ENCODE results near the gene FHIT.

- no peak for TF ChIP-seq POLR2A (IDR thresholded peaks at IDR 0.05)
- no peak for TF ChIP-seq CTCF (IDR thresholded peaks at IDR 0.05)
- TF ChIP-seq EP300 (IDR thresholded peaks at IDR 0.05), result no peak
Observed at GRCh38 chr3:61141697-61142096, 109.6 kb downstream of the FHIT start.

Data from suprapubic skin (tissue), 3 donors.